ENCODE measurements around the gene CDC42BPB. TPM values are rescaled to one million over a fixed set of nuclear protein-coding genes. Genes with fewer than 3 reads are reported as not detected.

CDC42BPB gene
- total and polyA plus RNA-seq, 2 donors (not counting 1 experiment from before 2014, with no cell fraction given) = 44.8 to 98.3 TPM

- H3K27me3 ChIP-seq (ENCODE audit: control insufficient read depth, insufficient read depth, low read length) = peaks cover 35% of the 10 kb centered on the region
- TF ChIP-seq CTCF (conservative IDR thresholded peaks at IDR 0.05 in 1 of 2, IDR thresholded peaks at IDR 0.05 in 1 of 2; ENCODE audit: low read depth in 1 of 2, low read length in 2 of 2) = no peak
- peak; percentile 100 for TF ChIP-seq EZH2 (IDR thresholded peaks at IDR 0.05; ENCODE audit: low read length, missing control alignments)
- H3K9ac ChIP-seq (ENCODE audit: insufficient read depth, low read length) = no peak overlapping the region
- no peaks in the 10 kb centered on the region for H3K79me2 ChIP-seq (ENCODE audit: control insufficient read depth, insufficient read depth, low read length)
- no peaks in the 10 kb centered on the region for H4K20me1 ChIP-seq (ENCODE audit: control insufficient read depth, extremely low read depth, insufficient read depth, low read length)
- H3K36me3 ChIP-seq (ENCODE audit: control insufficient read depth, insufficient read depth, low read length) = peaks cover 2% of the 10 kb centered on the region
- H3K9me3 ChIP-seq (ENCODE audit: control insufficient read depth, insufficient read depth, low read depth, low read length) = no peaks in the 10 kb centered on the region
- H3K4me1 ChIP-seq (ENCODE audit: control insufficient read depth, extremely low read depth, insufficient read depth, low read length) = peaks cover 5% of the 10 kb centered on the region
- no peak for DNase-seq (ENCODE audit: low read depth in 2 of 2)
- H3K4me2 ChIP-seq (ENCODE audit: extremely low read depth, insufficient read depth, low read length) = no peak overlapping the region
- H2AFZ ChIP-seq (ENCODE audit: low read length) = no peak overlapping the region
- H3K4me3 ChIP-seq (replicated peaks in 1 of 4; ENCODE audit: control extremely low read depth in 1 of 4, insufficient read depth in 1 of 4, low read depth in 3 of 4, low read length in 4 of 4) = peak overlapping the region in 1 of 4 experiments; percentile 2
- H3K27ac ChIP-seq (ENCODE audit: insufficient read depth, low read length) = no peak overlapping the region
Observed at GRCh38 chr14:102929241-102930137, 127.9 kb downstream of the CDC42BPB start.

GRCh38 chr14:102928412-102929240 is 128.7 kb downstream of the CDC42BPB start:
- H3K79me2 ChIP-seq (ENCODE audit: control insufficient read depth, insufficient read depth, low read length) = no peaks in the 10 kb centered on the region
- TF ChIP-seq EZH2 (IDR thresholded peaks at IDR 0.05; ENCODE audit: low read length, missing control alignments) = peak; percentile 93
- TF ChIP-seq CTCF (conservative IDR thresholded peaks at IDR 0.05 in 1 of 2, IDR thresholded peaks at IDR 0.05 in 1 of 2; ENCODE audit: low read depth in 1 of 2, low read length in 2 of 2) = no peak
- H3K27ac ChIP-seq (ENCODE audit: insufficient read depth, low read length) = no peak overlapping the region
- no peak overlapping the region for H3K9ac ChIP-seq (ENCODE audit: insufficient read depth, low read length)
- H2AFZ ChIP-seq (ENCODE audit: low read length) = no peak overlapping the region
- peak overlapping the region; percentile 44 for H3K4me2 ChIP-seq (ENCODE audit: extremely low read depth, insufficient read depth, low read length)
- peaks cover 44% of the 10 kb centered on the region for H3K27me3 ChIP-seq (ENCODE audit: control insufficient read depth, insufficient read depth, low read length)
- no peaks in the 10 kb centered on the region for H4K20me1 ChIP-seq (ENCODE audit: control insufficient read depth, extremely low read depth, insufficient read depth, low read length)
- no peaks in the 10 kb centered on the region for H3K9me3 ChIP-seq (ENCODE audit: control insufficient read depth, insufficient read depth, low read depth, low read length)
- peaks cover 2% of the 10 kb centered on the region for H3K36me3 ChIP-seq (ENCODE audit: control insufficient read depth, insufficient read depth, low read length)
- H3K4me3 ChIP-seq (replicated peaks in 1 of 4; ENCODE audit: control extremely low read depth in 1 of 4, insufficient read depth in 1 of 4, low read depth in 3 of 4, low read length in 4 of 4) = peak overlapping the region in 1 of 4 experiments; percentile 21
- H3K4me1 ChIP-seq (ENCODE audit: control insufficient read depth, extremely low read depth, insufficient read depth, low read length) = peaks cover 5% of the 10 kb centered on the region
- DNase-seq (ENCODE audit: low read depth in 2 of 2) = peak; percentile 30 to 31

- no peak for TF ChIP-seq EZH2 (IDR thresholded peaks at IDR 0.05; ENCODE audit: low read length, missing control alignments)
- no peak for TF ChIP-seq CTCF (conservative IDR thresholded peaks at IDR 0.05 in 1 of 2, IDR thresholded peaks at IDR 0.05 in 1 of 2; ENCODE audit: low read depth in 1 of 2, low read length in 2 of 2)
- no peak overlapping the region for H3K4me3 ChIP-seq (replicated peaks in 1 of 4; ENCODE audit: control extremely low read depth in 1 of 4, insufficient read depth in 1 of 4, low read depth in 3 of 4, low read length in 4 of 4)
- H3K4me2 ChIP-seq (ENCODE audit: extremely low read depth, insufficient read depth, low read length) = no peak overlapping the region
- no peaks in the 10 kb centered on the region for H4K20me1 ChIP-seq (ENCODE audit: control insufficient read depth, extremely low read depth, insufficient read depth, low read length)
- H3K4me1 ChIP-seq (ENCODE audit: control insufficient read depth, extremely low read depth, insufficient read depth, low read length) = peaks cover 5% of the 10 kb centered on the region
- no peak overlapping the region for H3K27ac ChIP-seq (ENCODE audit: insufficient read depth, low read length)
- no peaks in the 10 kb centered on the region for H3K9me3 ChIP-seq (ENCODE audit: control insufficient read depth, insufficient read depth, low read depth, low read length)
- no peaks in the 10 kb centered on the region for H3K79me2 ChIP-seq (ENCODE audit: control insufficient read depth, insufficient read depth, low read length)
- H2AFZ ChIP-seq (ENCODE audit: low read length) = no peak overlapping the region
- H3K9ac ChIP-seq (ENCODE audit: insufficient read depth, low read length) = no peak overlapping the region
- DNase-seq (ENCODE audit: low read depth in 2 of 2) = no peak
- H3K27me3 ChIP-seq (ENCODE audit: control insufficient read depth, insufficient read depth, low read length) = peaks cover 50% of the 10 kb centered on the region
- no peaks in the 10 kb centered on the region for H3K36me3 ChIP-seq (ENCODE audit: control insufficient read depth, insufficient read depth, low read length)
Observed at GRCh38 chr14:102927878-102928411, 129.4 kb downstream of the CDC42BPB start.

Data from fibroblast of lung (primary cell).